Stimulated activated CD8-positive, alpha-beta memory T cell treated with anti-CD3 and anti-CD28 coated beads, Interleukin-4, amount 100 ng/mL, for 48 hours (primary cell): ENCODE data around the gene CDH12.
"Not testable (repeated sequence)": the region's sequence is repeated elsewhere in the genome, so short reads cannot be mapped to it uniquely, and the experiment has no call there.

Experiments used
- DNase-seq: peaks from one replicate; pipeline ENCODE4 v3.0.0-alpha.2; 2020

The CDH12 gene

DNA sequence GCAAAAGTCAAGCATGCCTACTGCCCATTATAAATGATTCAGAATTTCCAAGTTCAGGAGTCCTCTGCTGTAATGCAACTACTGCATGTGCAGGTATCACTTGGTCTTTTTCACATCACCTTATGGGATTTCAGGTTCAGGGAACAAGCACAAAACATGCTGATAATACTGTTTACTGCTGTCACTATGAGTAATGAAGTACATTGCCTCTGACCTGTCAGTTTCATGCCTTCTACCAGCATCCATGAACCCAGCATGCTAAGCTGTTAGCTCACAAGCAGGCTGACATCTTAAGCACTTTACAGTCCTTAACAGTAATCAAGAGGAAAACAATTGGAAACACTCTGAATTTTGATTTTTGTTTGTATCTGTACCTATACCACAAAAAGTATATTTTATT is 743.8 kb downstream of the CDH12 start:
- no peak for DNase-seq

DNA sequence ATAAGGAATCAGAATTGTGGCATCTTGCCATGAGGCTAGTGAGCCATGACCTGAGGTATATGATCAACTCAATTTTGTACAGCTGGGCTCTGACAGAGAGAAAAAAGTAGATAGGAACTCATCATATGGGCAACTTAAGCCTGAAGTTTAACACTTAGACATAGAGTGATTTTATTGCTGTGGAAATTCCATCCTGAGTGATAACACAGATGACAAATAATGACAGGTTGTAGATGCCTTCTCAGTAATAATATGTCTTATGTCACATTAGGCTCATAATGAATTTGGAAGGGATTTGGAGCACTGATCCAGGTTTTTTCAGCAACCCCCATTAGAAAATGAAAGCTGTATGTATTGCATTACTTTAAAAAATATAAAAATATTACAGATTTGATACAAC is 744.6 kb downstream of the CDH12 start:
- DNase-seq, result no peak

DNA sequence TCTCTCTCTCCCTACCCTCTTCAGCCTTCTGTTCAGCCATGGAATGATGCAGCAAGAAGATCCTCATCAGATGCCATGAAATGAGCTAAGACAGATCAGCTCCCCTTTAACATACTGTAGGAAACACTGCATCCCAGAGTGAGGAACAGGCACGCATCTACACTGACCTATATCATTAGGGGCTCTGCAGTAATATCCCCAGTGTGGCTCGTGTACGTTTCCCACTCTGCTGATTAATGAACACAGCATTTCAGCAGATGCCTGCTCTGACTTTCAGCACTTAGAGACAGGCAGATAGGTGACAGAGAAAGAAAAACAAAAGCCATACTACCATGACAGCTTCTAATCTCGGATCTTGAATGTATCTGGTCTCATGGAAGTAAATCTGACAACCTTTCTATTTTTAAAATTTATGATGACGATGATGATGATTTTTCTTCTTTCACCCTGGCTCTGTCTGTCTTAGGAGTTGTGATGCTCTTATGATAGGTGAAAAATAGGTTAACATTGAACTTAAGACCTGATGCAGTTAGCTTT is 750.3 kb downstream of the CDH12 start:
- DNase-seq, result no peak

GRCh38 chr5:22088517-22088916 is 764.6 kb downstream of the CDH12 start:
- no peak for DNase-seq

- no peak for DNase-seq
These were observed 773.6 kb downstream of the CDH12 start for GRCh38 chr5:22079566-22079965.

DNA sequence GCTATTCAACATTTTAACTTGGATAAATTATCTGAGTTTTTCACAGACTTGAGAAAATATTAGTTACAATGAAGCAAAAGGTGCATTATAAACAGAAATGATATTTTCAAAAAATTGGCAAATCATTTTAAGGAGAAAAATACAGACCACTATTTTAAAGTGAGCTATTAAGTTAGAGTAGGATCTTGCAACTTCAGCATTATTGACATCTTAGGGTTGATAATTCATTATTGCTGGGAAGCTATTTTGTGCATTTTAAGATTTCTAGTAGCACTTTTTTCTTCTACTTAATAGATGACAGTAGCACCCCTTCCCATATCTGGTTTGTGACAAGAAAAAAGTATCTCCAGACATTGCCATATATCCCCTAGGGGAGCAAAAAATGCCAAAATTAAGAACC is 774.1 kb downstream of the CDH12 start:
- DNase-seq, result no peak

- no peak for DNase-seq
These were observed 776.6 kb downstream of the CDH12 start for GRCh38 chr5:22076586-22076985.

GRCh38 chr5:22070186-22070728 is 782.9 kb downstream of the CDH12 start:
- no peak for DNase-seq

DNA sequence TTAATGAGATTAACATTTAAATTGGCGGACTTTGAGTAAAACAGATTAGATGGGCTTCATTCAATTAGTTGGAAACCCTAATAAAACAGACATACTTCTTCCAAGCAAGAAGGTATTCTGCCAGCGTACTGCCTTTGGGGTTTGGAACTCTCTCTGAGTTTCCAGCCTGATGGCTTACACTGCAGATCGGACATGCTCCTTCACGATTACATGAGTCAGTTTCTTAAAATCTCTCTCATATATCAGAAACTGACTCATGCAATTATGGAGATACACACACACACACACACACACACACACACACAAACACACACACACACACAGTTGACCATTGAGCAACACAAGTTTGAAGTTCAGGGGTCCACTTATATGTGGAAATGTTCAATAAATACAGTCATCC is 789.4 kb downstream of the CDH12 start:
- no peak for DNase-seq

DNA sequence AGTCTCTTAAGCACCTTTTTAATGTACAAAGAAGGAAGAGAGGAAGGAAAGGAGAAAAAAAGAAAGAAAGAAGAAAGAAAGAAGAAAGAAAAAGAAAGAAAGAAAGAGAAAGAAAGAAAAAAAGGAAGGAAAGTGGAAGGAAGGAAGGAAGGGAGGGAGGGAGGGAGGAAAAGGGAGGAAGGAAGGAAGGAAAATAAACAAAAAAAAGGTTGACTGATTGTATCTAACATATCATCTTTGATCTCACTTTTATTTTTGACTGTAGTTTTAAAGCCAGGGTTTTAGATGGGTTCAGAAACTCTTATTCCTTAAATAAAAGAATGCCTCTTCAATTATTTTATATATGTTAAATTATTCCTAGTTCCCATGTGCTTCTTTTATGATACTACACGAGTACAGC is 794.5 kb downstream of the CDH12 start:
- DNase-seq, result no peak

DNA sequence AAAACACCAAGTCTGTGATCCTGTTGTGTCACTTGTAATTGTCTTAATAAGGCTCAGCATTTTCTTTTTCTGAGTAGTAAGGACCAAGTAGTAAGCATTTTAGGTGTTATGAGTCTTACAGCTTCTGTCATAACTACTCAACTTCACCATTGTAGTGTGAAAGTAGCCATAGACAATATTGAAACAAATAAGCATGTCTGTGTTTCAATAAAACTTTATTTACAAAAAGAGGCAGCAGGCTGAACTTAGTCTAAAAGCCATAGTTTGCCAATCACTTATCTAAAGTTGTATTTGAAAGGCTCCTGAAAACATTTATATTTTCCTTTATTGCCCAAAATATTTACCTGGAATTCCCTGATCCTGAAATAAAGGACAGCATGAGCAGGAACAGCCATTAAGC is 796.1 kb downstream of the CDH12 start:
- no peak for DNase-seq

- DNase-seq, result no peak
These were observed 796.5 kb downstream of the CDH12 start for GRCh38 chr5:22056601-22057000.

DNA sequence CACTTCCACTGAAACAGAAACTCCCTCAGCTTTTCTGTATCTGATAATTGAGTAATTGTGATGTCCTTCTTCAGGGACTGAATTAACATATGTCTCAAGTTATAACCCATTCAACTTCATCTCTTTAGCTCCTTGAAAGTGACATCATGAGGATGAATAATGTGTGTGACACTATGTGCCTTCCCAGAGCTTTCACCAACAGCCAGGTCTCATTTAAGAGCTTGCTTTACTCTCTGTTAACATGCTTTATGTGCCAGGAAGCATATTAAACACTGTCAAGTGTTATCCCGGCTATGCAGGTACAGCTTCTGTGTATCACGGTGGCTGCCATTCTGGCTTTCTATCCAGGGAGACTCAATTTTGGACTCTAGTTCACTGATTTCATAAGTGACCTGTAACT is 799.9 kb downstream of the CDH12 start:
- DNase-seq, result no peak

DNA sequence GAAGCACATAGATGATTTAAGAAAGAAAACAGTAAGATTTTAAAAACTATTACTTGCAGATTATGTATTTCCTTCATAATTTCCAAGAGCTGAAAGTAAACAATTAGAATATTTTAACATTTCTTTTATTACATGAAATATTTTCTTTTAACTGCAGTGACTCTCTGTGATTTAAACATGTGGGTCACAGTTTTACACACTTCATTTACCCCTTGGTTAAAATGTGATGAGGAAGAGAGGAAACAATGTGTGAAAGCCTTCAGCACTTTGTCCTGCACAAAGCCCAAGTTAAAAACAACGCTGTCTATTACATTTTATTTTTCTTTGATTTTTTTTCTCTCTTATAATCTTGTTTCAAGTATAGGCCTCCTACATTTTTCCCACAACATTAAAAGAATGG is 801.3 kb downstream of the CDH12 start:
- DNase-seq, result no peak

DNA sequence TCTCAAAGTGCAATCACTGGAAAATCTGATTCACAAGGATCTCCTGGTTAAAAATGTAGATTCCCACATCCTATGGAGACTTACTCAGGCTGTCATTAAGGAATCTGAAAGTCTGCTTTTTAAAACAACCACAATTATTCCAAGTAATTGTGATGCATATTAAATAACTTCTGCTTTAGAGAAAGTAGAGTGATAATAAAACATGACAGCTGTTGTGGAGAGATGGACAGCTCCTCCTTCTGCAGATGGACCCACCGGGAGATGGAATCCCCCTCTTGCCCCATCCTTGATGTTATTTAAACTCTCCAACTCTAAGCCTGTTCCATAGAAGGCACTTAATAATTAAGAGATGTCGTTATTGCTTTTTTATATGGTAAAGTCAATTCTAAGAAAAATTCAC is 802.2 kb downstream of the CDH12 start:
- DNase-seq, result no peak

DNA sequence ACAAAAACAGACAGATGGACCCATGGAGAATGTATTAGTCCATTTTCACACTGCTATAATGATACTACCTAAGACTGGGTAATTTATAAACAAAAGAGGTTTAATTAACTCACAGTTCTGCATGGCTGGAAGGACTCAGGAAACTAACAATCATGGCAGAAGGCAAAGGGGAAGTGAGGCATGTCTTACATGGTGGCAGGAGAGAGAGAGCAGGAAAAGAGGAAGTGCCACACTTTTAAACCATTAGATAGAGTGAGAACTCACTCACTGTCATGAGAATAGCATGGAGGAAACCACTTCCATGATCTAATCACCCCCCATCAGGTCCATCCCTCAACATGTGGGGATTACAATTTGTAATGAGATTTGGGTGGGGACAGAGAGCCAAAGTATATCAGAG is 808.9 kb downstream of the CDH12 start:
- DNase-seq, result no peak

GRCh38 chr5:22036061-22036460 is 817.1 kb downstream of the CDH12 start:
- no peak for DNase-seq

- no peak for DNase-seq
These were observed 820.1 kb downstream of the CDH12 start for GRCh38 chr5:22033066-22033465.

GRCh38 chr5:22023784-22024183 is 829.4 kb downstream of the CDH12 start:
- no peak for DNase-seq

DNA sequence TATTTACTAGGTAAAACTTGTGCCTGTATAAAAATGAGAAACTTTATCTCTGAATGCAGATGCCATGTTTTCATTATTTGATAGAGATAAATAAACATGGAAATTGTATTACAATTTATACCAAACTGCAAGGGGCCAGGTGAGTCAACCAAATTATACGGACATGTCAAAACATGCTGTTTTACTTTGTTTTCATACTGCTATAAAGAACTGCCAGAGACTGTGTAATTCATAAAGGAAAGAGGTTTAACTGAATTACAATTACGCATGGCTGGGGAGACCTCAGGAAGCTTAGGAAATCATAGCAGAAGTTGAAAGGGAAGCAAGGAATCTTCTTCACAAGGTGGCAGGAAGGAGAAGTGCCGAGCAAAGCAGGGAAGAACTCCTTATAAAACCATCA is 840.3 kb downstream of the CDH12 start:
- not testable (repeated sequence) for DNase-seq

- not testable (repeated sequence) for DNase-seq
These were observed 842.3 kb downstream of the CDH12 start for GRCh38 chr5:22010808-22011207.

DNA sequence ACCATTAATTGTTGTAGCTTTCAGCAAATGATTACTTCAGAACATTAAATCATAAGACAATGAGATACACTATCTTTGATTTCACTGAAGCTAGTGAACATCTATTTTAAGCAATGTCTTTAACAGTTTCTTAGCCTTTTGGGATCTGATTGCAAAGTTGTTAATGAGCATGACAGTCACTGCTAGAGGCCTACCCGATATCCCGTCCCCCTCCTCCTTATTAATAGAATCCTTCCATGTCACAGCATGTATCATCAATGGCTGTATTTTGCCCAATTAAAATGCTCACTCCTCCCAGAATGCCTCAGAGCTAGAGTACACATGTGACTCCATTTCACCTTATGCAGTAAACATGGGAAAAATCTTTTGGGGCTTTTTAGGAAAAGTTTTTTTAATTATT is 852.0 kb downstream of the CDH12 start:
- not testable (repeated sequence) for DNase-seq

- not testable (repeated sequence) for DNase-seq
These were observed 867.3 kb downstream of the CDH12 start for GRCh38 chr5:21985799-21986198.

DNA sequence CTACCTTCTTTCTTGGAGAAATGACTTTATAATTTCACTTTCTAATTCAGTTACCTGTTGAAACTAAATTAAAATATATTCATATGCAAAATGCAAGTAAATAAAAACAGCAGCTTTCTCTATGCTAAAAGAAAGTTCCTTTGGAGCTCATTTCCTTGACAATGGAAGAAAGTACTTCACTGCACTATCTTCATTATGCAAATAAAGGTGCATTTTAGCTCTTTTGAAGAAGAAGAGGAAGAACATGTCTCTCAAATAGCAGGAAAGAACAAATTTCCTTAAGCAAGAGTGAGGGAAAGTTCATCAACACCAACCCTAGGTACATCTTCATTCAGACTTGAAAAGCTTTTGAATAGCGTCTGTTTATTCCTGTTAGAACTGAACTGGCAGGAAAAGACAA is 901.6 kb downstream of the CDH12 start:
- DNase-seq, result not testable (repeated sequence)

DNA sequence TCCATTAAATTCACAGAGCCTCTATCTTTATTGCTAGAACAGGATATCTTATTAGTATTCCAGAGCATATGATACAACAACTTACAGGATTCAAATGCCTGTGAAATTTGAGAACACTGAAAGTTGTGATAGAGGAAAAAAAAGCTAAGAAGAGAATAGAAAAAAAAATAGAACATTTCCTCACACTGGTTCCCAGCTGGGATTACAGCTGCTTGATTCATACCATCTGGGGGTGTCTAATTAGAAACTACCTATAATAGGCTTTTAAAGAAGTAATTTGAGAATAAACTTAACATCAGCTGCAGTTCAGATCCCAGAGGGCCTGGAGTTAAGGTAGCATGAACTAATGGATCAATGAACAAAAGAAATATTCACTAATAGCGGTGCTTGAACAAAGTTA is 922.0 kb downstream of the CDH12 start:
- no peak for DNase-seq
